SHP77 (cell line): ENCODE results near the gene KANSL1.
"Not testable (repeated sequence)": the region's sequence is repeated elsewhere in the genome, so short reads cannot be mapped to it uniquely, and the experiment has no call there.

Experiments
- DNase-seq, 2 experiments: peaks; one replicate each; lab custom pipeline; 2025; lab: John Stamatoyannopoulos, UW

KANSL1 gene

DNA sequence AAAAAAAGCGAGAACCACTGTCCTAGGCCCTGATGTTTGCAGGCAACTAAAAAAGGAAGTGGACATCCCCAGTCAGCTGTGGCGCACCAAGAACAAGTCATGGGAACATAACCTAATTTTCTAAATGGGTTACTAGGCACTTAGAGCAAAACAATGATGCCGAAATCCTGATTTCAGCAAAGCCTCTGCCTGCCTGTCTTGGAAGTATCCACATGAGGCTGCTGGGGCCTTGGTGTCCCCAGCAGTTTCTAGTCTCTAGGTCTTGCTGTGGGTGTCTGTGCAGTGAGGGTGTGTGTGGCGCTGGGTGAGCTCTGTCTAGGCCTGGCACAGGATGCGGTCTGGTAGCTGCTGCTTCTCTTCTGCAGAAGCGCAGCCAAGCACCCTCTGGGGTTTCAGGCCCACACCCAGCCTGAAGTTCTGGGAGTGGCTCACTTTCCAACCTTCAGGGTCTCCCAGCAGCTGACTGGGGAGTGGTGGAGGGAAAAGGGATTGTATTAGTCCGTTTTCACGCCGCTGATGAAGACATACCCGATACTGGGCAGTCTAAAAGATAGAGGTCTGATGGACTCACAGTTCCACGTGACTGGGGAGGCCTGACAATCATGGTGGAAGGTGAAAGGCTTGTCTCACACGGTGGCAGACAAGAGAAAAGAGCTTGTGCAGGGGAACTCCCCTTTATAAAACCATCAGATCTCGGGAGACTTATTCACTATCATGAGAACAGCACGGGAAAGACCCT, 173.0 kb downstream of the KANSL1 start:
- DNase-seq = no peak

- DNase-seq = not testable (repeated sequence)
These were observed 173.8 kb downstream of the KANSL1 start for GRCh38 chr17:46019408-46019925.

DNA sequence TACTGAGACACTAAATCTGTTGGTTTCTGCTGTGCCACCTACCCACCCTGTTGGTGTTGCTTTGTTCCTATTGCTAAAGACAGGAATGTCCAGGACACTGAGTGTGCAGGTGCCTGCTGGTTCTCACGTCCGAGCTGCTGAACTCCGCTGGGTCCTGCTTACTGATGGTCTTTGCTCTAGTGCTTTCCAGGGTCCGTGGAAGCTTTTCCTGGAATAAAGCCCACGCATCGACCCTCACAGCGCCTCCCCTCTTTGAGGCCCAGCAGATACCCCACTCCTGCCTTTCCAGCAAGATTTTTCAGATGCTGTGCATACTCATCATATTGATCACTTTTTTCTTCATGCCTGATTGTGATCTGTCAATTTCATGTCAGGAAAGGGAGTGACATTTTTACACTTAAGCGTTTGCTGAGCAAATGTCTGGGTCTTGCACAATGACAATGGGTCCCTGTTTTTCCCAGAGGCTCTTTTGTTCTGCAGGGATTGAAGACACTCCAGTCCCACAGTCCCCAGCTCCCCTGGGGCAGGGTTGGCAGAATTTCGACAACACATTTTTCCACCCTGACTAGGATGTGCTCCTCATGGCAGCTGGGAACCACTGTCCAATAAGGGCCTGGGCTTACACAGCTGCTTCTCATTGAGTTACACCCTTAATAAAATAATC, 179.6 kb downstream of the KANSL1 start:
- no peak for DNase-seq

DNA sequence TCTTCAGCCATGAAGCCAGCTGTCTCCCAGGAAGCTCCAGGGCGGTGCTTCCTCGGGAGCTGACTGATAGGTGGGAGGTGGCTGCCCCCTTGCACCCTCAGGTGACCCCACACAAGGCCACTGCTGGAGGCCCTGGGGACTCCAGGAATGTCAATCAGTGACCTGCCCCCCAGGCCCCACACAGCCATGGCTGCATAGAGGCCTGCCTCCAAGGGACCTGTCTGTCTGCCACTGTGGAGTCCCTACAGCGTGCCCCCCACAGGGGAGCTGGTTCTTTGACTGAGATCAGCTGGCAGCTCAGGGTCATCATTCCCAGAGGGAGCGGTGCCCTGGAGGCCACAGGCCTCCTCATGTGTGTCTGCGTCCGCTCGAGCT, 180.1 kb downstream of the KANSL1 start:
- DNase-seq = no peak

- no peak for DNase-seq
These were observed 180.6 kb downstream of the KANSL1 start for GRCh38 chr17:46012506-46013079.

- no peak for DNase-seq
These were observed 181.3 kb downstream of the KANSL1 start for GRCh38 chr17:46011711-46012505.

DNA sequence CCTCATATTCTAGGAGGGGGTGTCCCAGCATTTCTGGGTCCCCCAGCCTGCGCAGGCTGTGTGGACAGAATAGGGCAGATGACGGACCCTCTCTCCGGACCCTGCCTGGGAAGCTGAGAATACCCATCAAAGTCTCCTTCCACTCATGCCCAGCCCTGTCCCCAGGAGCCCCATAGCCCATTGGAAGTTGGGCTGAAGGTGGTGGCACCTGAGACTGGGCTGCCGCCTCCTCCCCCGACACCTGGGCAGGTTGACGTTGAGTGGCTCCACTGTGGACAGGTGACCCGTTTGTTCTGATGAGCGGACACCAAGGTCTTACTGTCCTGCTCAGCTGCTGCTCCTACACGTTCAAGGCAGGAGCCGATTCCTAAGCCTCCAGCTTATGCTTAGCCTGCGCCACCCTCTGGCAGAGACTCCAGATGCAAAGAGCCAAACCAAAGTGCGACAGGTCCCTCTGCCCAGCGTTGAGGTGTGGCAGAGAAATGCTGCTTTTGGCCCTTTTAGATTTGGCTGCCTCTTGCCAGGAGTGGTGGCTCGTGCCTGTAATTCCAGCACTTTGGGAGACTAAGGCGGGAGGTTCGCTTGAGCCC, 182.5 kb downstream of the KANSL1 start:
- DNase-seq = no peak

- no peak for DNase-seq
These were observed 183.3 kb downstream of the KANSL1 start for GRCh38 chr17:46009681-46010596.

DNA sequence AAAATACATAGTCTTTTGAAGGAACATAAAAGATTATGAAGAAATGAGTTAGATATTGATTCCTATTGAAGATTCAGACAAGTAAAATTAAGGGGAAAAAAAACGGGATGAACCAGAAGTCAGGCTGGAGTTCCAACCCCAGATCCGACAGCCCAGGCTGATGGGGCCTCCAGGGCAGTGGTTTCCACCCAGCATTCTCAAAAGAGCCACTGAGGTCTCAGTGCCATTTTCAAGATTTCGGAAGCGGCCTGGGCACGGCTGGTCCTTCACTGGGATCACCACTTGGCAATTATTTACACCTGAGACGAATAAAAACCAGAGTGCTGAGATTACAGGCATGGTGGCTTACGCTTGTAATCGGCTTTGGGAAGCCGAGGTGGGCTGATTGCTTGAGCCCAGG, 184.6 kb downstream of the KANSL1 start:
- no peak for DNase-seq

- DNase-seq = no peak
These were observed 185.7 kb downstream of the KANSL1 start for GRCh38 chr17:46007461-46007965.

DNA sequence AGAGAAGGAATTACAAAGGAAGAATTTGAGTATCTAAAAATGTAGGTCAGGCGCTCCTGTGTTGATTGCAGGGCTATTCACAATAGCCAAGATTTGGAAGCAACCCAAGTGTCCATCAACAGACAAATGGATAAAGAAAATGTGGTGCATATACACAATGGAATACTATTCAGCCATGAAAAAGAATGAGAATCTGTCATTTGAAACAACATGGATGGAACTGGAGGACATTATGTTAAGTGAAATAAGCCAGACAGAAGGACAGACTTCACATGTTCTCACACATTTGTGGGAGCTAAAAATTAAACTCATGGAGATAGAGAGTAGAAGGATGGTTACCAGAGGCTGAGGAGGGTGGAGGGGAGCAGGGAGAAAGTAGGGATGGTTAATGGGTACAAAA, 187.1 kb downstream of the KANSL1 start:
- not testable (repeated sequence) for DNase-seq

DNA sequence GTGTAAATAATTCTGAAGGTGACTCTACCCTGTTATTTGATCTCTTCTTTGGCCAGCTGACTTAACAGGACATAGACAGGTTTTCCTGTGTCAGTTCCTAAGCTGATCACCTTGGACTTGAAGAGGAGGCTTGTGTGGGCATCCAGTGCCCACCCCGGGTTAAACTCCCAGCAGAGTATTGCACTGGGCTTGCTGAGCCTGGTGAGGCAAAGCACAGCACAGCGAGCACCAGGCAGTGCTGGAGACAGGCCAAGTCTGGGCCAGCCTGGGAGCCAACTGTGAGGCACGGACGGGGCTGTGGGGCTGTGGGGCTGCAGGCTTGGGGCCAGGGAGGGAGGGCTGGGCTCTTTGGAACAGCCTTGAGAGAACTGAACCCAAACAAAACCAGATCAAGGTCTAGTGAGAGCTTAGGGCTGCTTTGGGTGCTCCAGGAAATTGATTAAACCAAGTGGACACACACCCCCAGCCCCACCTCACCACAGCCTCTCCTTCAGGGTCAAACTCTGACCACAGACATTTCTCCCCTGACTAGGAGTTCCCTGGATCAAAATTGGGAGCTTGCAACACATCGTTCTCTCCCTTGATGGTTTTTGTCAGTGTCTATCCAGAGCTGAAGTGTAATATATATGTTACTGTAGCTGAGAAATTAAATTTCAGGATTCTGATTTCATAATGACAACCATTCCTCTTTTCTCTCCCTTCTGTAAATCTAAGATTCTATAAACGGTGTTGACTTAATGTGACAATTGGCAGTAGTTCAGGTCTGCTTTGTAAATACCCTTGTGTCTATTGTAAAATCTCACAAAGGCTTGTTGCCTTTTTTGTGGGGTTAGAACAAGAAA, 189.1 kb downstream of the KANSL1 start:
- DNase-seq = peak in 1 of 2 experiments; percentile 36

- no peak for DNase-seq
These were observed 190.3 kb downstream of the KANSL1 start for GRCh38 chr17:46002973-46003316.

- peak; percentile 63 to 73 for DNase-seq
These were observed 190.8 kb downstream of the KANSL1 start for GRCh38 chr17:46002311-46002972.

DNA sequence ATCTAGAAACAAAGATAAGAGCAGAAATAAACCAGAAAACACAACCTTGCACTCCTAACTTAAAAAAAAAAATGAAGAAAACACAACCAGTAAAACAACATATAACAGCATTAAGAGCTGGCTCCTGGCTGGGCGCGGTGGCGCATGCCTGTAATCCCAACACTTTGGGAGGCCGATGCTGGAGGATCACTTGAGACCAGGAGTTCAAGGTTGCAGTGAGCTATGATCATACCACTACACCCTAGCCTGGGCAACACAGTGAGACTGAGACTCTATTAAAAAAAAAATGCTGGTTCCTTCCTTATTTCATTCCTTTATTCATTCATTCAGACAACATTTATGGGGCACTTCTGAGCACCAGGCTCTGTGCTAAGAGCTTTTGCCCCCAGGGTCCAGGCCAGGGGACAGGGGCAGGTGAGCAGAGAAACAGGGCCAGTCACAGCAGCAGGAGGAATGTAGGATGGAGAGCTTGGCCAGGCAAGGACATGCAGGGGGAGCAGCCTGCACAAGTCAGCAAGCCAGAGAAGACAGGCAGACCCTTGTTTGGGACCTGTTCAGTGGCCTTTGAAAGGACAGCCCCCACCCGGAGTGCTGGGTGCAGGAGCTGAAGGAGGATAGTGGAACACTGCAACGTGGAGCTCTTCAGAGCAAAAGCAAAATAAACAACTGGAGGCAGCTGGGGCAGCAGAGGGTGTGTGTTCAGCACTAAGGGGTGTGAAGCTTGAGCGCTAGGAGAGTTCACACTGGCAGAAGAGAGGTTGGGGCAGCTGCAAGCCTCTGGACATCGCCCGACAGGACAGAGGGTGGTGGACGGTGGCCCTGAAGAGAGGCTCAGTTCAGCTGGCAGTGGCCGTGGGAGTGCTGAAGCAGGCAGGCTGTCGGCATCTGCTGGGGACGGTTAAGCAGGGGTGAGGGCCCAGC, 191.6 kb downstream of the KANSL1 start:
- DNase-seq = peak; percentile 51 to 66

DNA sequence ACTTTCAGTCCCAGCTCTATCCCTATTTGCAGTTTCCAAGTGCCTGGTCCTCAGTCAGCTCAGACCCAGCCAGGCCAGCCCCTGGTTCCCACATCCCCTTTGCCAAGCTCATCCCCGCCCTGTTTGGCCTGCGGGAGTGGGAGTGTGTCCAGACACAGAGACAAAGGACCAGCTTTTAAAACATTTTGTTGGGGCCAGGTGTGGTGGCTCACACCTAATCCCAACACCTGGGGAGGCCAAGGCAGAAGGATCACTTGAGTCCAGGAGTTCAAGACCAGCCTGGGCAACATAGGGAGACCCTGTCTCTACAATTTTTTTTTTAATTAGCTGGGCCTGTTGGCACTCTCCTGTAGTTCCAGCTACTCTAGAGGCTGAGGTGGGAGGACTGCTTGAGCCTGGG, 192.5 kb downstream of the KANSL1 start:
- no peak for DNase-seq

GRCh38 chr17:46000292-46000691, 192.9 kb downstream of the KANSL1 start:
- DNase-seq = no peak

- no peak for DNase-seq
These were observed 193.3 kb downstream of the KANSL1 start for GRCh38 chr17:45999900-46000290.
